Islet precursor cell (in vitro differentiated cells): ENCODE results near the gene TAF12.
A peak's percentile ranks its signal among the peaks of the same experiment; 100 is the strongest.
"Not testable (repeated sequence)": the region's sequence is repeated elsewhere in the genome, so short reads cannot be mapped to it uniquely, and the experiment has no call there.

ENCODE experiments used
- DNase-seq: peaks from one replicate; pipeline ENCODE4 v3.0.0-alpha.2; 2018

Gene TAF12, protein sequence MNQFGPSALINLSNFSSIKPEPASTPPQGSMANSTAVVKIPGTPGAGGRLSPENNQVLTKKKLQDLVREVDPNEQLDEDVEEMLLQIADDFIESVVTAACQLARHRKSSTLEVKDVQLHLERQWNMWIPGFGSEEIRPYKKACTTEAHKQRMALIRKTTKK

DNA sequence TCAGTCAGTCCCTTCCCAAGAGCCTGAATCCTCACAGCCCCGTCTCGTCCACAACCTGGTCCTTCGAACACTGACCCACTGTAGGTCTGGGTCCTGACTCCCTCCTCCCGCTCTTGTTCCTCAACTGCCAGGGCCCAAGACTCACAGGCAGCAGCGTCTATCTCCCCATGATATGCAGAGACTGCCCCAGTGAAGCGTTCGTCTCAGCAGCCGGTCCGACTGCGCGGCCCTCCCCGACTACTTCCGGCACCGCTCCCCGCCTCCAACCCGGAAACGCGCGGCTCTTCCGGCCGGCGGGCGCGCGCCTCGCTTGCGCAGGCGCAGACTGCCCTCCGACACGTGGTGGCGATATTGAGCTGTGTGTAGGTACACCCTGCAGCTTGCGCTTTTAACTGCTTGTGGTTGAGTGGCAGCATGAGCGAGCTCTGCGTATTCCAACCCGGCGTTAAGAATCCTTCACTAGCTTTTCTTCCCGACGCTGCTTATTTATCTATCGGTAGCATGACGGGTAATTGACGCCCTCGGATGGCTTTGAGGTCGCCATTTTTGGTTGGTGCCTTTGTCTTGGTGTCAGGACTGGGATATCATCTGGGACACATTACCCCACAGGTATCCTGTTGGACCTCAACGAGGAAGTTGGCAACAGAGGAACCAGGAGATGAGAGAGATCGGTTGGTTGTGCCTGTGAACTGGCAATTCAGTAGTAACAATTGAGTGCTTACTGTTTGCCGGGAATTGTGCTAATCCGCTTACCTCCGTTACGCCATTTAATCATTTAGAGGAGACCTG, at the start of gene TAF12:
TAF12 (minus strand) TSS at position 221 of the 789 bp plus-strand sequence. CDS start 20,986 bp downstream, outside the sequence.
- peak; percentile 98 for DNase-seq

DNA sequence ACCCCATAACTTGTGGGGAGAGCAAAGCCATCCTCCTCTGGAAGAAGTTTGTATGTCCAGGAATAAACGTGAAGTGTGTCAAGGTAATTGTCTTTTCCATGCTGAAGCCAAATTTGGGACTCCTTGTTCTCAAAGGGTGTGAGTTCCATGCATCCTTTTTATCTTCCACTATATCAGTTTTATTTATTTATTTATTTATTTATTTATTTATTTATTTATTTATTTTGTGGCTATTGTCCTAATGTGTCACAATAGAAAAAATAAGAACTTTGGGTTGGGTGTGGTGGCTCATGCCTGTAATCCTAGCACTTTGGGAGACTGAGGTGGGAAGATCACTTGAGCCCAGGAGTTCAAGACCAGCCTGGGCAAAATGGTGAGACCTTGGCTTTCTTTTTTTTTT, 48.8 kb upstream of the TAF12 start:
- not testable (repeated sequence) for DNase-seq

DNA sequence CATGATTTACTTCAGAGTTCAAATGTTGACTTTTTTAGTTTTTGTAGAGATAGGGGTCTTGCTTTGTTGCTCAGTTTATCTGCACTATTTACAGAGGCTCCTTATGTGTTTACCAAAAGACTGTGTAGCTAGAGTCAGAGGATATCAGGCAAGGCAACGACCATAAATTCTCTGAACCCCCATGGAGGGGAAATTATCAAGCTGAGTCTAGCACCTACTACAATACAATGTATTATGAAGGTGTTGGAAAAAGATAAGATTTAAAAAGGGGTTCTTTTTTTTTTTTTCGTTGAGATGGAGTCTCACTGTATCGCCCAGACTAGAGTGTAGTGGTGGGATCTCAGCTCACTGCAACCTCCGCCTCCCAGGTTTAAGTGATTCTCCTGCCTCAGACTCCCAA, 42.1 kb upstream of the TAF12 start:
- DNase-seq: no peak

DNA sequence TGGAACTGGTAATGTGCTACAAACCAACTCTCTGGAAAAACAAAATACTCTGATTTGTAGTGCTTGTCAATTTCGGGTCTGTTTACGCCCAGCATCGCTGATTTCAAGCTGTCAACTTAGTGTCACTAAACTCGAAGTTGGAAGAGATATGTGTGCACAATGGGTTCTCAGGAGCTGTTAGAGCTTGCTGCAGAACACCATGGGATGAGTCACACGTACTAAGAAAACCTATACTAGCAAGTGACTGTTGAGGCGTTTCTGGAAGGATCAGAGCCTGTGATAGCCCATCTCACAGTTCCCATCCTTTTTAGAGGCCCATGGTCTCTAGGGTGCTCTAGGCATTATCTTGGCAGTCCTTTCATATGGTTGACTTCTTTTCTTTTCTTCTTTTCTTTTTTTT, 40.0 kb upstream of the TAF12 start:
- DNase-seq: no peak

DNA sequence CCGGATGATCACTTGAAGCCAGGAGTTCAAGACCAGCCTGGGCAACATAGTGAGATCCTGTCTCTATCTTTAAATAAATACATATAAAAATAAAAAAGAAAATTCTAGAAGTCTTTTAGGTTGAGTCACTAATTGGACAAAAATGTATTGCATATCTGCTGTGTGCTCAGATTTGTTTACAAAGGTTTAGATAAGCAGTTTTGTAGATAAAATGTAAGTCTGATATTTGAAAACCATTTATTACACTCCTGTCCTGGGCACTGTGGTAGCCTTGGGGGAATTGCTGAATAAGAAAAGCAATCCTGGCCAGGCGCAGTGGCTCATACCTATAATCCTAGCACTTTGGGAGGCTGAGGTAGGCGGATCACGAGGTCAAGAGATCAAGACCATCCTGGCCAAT, 37.3 kb upstream of the TAF12 start:
- DNase-seq: no peak

DNA sequence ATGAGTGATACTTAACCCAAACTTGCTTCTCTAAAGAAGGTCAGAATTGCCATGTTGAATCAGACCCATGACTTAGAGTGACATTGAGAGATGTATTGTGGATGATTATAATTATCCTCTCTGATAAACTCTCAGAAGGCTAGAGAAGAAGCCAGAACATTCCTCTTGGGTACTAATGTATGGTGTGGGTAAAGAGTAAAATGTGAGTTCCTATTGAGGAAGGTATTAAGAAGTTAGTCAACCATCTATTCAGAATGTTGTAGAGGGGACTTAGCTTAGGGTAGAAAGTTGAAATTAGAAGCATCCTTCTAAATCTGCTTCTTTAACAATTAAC, 33.0 kb upstream of the TAF12 start:
- no peak for DNase-seq

DNA sequence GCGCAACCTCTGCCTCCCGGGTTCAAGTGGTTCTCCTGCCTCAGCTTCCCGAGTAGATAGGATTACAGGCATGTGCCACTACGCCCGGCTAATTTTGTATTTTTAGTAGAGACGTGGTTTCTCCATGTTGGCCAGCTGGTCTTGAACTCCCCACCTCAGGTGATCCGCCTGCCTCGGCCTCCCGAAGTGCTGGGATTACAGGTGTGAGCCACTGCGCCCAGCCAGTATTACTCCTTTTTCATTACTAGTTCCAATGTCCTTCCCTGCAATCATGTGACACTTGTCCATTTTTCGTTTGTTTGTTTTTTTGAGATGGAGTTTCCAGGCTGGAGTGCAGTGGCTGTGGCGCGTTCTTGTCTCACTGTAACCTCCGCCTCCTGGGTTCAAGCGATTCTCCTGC, 30.1 kb upstream of the TAF12 start:
- DNase-seq: not testable (repeated sequence)

DNA sequence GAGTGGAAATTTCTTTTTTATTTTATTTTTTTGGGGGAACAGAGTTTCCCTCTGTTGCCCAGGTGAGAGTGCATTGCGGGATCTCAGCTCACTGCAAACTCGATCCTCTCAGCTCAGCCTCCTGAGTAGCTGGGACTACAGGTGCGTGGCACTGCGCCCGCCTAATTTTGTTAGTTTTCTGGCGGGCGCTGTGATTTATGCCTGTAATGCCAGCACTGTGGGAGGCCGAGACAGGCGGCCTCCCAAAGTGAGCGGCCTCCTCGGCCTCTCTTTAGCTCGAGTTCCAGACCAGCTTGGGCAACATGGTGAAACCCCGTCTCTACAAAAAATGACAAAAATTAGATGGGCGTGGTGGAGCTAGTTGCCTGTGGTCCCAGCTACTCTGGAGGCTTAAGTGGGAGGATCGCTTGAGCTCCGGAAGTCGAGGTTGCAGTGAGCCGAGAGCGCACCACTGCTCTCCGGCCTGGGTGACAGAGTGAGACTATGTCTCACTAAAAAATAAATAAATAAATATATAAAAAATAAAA, 28.4 kb upstream of the TAF12 start:
- no peak for DNase-seq

DNA sequence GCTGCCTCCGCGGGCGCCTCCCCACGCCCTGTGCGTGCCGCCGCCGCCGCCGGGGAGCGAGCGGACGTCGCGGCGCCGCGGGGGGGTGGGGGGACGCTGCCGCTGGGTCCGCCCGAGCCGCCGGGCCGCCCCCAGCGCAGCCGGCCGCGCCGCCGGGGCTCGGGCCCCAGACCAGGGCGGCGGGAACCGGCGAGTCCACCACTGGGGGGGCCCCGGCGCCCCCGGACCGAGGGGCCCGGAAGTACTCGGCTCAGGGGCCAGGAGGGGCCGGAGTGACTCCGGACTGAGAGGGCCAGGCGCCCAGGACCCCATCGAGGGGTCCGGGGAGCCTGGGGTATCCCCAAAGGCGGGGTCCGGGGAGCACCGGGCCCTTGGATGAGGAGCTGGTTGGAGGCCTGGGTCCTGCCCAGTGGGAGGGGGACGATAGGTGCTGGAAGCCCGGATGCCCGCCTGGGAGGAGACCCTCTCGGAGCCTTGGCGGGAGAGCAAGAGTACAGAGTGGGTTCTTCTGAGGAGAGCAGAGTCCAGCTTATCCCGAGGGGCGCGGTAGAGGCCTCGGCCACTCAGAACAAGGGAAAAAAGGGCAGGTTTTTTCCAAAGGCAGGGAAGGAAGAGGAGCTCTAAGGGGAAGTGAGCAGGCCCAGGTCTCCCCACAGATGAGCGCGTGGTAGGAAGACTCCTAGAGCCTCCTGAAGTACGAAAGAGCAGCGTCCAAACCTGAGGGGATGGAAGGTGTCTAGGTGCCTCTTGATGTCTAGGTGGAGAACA, 26.3 kb upstream of the TAF12 start:
- peak; percentile 76 for DNase-seq

DNA sequence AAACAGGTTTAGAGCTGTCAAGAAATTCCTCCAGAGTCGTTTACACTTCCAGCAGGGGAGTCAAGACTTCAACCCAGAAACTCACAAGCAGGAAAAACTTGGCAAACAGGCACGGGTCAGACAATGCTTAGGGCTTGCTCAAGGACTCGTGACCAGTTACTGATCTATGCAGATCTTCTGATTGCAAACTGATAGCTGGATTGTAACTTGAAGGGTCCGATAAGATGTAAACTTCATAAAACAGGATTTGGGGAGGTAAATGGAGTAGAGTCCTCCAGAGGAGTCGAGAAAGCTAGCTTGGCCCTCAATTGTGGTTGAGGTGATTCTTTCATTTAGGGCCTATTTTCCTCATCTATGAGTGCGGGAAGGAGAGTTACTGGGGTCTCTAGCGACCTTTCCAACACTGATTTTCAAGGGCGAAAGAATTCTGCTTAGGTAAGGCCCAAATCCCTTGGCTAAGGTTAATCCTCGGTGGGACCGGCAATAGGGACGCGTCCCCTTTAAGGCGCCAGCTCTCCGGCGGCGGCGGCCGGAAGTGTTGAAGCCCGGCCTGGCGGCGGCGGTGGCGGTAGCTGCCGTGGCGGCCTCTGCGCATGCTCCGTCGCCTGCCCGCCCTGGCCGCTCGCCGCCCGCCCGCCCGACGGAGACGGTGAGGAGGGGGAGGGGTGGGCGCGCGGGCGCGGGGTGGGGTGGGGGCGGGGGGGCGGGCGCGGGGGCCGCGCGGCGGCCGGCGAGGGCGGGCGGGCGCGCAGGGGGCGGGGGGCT, 25.5 kb upstream of the TAF12 start, which contains the start of gene GMEB1:
GMEB1 (plus strand) TSS at position 594 of the 765 bp plus-strand sequence. CDS start 14,829 bp downstream, outside the sequence.
- peak; percentile 90 for DNase-seq

DNA sequence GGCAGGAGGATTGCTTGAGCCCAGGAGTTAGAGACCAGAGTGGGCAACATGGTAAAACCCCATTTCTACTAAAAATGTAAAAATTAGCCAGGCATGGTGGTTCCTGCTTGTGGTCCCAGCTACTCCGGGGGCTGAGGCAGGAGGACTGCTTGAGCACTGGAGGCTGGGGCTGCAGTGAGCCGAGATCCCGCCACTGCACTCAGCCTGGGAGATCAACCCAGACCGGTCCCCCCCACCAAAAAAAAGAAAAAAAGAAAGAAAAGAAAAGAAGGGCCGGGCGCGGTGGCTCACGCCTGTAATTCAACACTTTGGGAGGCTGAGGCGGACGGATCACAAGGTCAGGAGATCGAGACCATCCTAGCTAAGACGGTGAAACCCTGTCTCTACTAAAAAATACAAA, 23.9 kb upstream of the TAF12 start:
- DNase-seq: no peak

DNA sequence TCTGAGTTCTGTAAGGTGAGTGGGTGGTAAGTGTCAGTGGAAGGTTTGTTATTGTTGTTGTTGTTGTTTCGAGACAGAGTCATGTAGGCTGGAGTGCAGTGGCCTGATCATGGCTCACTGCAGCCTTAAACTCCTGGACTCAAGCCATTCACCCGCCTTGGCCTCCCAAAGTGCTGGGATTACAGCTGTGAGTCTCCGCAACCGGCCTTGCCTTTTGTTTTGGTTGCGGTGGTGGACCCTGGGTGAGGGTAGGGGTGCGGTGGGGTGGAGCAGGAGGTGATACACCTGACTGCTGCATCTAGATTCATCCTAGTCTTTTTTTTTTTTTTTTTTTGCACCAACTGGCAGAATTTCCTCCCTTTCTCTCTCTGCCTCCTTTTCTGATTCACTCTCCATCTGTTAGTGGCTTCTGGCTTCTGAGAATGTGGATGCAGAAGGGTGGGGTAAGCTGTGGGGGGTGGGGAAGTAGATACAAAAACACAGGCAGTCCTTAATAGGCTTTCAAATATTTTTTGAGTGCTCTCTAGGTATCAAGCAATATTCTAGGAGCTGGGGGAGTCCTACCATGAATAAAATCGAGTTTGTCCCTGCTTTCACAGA, 21.1 kb upstream of the TAF12 start:
- no peak for DNase-seq

DNA sequence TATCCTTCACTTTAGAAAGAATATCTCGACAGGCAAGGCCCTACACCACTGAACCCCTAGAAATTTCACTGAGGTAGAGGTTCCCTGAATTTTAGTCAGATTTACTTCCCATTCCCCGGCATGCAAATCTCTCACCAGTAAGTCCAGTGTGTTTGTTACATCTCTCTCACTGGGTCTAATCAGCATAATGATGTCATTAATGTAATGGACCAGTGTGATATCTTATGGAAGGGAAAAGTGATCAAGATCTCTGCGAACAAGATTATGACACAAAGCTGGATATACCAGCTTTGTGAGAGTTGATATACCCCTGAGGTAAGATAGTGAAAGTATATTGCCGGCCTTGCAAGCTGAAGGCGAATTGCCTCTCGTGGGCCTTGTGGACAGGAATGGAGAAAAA, 13.5 kb upstream of the TAF12 start:
- DNase-seq: no peak

DNA sequence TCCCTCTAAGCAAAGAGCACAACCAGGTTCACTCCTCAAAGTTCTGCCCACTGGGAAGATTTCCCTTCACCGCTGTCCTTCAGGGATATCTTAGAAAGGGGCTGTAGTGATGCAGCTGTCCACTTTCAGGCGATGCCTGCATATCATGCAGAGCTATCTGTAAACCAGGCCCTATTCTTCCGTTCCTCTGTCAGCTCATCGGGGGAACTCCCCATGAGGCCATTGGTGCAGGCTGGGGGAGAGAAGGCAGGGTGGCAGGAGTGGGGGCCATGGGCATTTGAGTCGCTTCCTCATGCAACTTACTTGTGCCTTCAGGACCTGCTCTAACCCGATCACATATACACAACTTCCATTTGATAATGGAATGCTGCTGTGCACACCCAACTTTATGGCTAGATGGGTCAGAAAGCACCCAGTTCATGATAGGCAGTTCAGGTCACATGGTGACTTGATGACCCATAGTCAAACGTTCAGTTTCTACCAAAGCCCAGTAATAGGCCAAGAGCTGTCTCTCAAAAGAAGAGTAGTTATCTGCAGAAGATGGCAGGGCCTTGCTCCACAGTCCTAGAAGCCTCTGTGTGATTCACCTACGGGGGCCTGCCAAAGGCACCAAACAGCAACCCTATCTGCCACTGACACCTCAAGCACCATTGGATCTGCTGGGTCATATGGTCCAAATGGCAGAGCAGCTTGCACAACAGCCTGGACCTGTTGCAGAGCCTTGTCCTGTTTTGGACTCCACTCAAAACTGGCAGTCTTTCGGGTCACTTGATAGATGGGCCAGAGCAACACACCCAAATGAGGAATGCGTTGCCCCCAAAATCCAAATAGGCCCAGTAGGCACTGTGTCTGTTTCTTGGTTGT, 12.8 kb upstream of the TAF12 start:
- DNase-seq: not testable (repeated sequence)

DNA sequence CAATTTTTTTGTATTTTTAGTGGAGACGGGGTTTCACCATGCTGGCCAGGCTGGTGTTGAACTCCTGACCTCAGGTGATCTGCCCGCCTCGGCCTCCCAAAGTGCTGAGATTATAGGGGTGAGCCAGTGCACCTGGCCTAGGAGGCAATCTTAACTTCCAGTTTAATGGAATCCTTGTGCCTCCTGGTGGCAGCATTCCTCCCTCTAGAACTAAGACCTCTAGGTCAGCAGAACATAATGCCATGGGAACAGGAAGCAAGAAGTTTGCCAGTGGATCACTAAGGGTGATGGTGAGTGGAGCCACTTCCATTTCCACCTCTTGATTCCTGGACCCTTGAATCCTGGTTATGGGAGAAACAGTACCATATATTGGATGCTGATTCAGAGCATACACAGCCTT, 11.0 kb upstream of the TAF12 start:
- DNase-seq: peak; percentile 62

DNA sequence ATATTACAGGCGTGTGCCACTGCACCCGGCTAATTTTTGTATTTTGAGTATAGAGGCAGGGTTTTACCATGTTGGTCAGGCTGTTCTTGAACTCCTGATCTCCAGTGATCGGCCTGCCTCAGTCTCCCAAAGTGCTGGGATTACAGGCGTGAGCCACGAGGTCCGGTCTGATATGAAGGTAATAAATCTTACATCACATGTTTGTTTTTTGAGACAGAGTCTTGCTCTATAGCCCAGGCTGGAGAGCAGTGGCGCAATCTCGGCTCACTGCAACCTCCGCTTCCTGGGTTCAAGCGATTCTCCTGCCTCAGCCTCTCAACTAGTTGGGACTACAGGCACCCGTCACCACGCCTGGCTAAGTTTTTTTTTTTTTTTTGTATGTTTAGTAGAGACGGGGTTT, 10.2 kb upstream of the TAF12 start:
- DNase-seq: not testable (repeated sequence)

DNA sequence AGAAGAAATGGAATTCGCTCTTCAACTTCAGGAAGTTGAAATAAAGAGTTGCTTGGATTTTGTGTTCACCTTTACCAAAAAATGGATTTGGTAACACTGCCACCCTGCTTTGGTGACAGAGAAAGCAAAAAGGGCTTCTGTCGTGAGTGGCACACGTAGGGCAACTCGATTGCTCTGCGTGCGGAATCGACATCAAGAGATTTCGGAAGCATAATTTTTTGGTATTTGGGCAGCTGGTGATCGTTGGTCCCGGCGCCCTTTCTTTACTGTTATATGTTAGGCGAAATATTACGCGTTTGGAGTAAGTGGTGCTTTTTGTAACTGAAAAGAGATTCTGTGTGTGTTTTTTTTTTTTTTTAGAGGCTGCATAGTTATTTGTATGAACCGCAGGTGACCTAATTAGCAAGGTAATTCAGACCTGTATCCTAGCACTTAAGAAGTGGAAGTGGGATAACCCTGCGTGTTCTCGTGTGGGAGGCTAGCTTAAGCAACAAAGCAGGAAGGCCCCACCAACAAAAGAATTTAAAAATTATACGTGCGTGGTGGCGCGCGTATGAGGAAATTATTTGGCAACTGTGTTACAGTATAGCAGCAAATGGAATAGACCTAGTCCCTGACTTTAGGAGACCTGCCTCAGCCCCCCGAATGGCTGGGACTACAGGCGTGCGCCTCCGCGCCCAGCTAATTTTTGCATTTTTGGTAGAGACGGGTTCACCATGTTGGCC, 5.8 kb upstream of the TAF12 start, which contains the start of gene RNU11:
RNU11 (plus strand) TSS at position 127 of the 725 bp plus-strand sequence.
- peak; percentile 96 for DNase-seq

DNA sequence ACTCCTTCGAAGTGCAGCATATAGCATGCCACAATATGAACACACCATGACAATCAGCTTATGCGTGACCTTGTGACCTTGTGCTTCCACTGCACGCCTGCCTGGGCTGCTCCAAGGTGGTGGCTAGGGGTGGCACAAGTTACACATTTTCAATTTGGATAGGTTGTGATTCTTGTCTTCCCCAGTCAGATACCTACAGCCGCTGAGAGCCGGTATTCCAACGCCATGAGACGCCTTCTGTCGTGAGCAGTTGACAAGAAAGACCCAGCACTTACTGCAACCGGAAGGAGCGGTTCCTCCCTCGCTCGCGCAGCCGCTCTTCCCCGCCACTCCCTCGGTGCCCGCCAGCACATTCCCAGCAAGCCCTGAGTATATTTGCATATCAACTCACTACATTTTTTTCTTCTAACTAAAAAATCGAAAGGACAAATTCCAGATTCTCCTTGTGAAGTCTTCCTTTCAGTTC, 5.2 kb upstream of the TAF12 start:
- DNase-seq: peak; percentile 96

DNA sequence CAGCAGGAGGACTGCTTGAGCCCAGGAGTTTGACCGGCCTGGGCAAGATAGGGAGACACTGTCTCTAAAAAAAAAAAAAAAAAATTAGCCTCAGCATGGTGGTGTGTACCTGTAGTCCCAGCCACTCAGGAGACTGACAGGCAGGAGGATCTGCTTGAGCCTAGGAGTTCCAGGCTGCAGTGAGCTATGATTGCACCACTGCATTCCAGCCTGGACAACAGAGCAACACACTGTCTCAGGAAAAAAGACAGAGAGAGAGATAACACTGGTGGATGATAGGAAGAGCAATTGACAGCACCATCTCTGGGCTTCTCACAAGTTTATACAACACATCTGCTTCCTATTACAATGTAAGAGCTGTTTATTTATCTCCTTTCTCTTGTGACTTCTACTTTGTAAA, 3.2 kb upstream of the TAF12 start:
- DNase-seq: peak; percentile 82

DNA sequence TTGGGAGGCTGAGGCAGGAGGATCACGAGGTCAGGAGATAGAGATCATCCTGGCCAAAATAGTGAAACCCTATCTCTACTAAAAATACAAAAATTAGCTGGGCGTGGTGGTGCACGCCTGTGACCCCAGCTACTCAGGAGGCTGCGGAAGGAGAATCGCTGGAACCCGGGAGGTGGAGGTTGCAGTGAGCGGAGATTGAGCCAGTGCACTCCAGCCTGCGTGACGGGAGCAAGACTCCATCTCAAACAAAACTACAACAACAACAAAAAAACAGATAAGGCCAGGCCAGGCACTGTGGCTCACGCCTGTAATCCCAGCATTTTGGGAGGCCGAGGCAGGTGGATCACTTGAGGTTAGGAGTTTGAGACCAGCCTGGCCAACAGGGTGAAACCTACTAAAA, 2.5 kb upstream of the TAF12 start:
- not testable (repeated sequence) for DNase-seq
